HG03442 (cell line): ENCODE results near the gene PRAC2.

Experiments
- ATAC-seq: cut with Tn5 transposase; IDR thresholded peaks from one replicate; pipeline ENCODE4 v1.9.1; 2021; ENCODE audit warnings: mild to moderate bottlenecking, moderate library complexity; ENCODE audit not compliant: unreplicated experiment

The PRAC2 gene

DNA sequence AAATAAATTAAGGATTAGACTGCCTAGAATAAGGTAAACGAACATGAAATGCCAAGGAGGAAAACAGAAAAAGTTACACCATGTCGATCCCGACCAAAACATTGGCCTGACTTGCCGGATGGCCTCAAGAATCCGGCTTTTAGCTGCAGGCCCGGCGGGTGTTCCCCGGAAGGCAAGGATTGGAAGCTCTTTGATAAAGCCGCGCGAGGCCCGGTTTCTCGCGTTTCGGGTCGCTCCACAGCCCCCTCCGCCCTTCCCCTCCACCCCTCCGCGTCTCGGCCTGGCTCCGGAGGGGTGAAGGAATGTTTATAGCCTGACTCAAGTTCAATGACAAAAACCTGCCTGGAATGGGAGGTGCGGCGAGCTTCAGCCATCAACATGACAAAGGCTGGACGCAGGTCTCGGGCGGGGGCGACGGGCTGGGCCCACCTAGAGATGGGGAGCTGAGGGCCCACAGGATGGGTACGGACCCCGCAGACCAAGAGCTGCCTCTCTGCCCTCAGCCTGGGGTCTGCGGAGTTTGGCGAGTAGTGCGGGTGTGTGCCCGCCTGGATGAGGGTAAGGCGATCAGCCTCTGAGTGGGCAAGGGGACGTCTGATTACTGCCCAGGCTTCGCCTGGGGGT lies 3.2 kb upstream of the PRAC2 start:
- ATAC-seq = no peak

DNA sequence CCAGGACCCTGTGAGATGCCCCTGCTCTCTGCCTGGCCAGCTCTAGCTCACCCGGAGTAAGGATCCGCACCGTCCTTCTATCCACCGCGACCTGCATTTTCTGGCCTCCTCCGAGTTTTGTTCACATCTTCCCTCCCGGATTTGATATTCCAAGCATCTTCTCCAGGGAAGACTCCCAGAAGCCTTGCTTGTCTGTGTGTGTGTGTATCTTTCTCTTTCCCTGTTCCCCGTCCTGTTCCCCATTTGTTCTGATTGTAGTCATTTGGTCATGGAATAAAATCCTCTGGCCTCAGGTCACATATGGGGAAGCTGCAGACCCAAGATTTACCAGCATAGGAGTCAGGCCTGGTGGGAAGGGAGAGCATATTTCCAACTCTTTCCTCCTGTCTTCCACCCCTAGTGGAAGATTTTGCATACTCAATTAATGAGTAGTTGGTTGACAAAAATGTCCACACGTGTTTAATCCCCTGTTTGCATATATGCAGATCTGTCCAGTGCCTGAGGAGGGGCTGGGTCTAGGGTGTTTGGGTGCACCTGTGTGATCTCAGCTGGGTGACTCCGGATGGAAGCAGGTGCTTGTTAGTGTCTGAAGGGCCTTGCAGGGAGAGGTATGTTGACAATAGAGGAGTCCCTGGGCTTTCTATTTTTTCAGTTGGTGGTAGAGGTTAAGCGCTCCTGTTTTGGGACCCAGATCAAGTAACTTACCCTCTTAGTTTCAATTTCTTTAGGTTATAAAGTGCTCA lies 2.5 kb upstream of the PRAC2 start:
- ATAC-seq = no peak

DNA sequence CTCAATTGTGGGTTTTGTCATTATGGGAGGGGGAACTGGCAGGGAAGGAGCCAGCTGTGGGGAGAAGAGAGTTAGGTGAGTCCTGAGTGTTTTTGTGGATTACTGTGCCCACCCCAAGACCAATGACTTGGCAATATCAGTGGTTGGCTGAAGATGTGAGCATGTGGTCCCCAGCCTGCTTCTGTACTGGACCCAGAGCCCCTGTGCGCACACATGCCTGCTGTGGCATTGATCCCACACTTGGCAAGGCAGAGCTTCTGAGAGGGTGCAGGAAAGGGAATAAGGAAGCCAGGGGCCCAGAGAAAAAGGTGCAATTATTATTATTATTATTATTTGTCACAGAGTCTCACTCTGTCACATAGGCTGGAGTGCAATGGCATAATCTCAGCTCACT lies 2.0 kb upstream of the PRAC2 start:
- no peak for ATAC-seq

DNA sequence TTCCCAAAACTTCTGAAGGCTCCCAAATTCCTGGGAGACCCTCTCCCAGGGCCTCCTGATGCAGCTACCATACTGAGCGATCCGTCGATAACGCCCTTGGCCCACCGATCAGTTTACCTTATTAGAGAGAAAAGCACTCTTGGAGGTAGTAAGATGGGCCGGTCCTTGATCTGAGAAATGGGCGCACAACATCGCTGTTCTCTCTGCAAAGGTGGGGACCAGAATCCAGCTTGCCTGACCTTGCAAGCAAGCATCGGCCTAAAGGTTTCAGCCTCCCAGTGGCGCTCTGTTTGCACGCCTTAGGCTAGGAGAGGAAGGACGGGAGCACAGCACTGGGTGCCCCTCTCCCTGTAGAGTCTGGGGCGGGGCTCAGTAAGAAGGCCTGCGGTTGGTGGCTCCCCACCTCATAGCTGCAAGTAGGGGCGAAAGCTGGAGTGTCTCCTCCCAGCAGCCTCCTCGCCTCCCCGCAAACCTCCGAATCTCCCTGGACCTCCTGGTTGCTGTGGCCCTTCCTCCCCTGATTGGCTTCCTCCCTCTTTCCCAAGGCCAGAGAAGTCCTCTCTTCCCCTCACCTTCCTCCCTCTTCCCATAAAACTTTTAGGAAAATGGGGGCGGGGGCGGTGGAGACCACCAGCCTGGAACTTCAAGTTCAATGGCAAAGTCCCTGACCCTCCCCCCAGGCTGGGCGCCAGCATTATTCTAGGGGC lies 631 bp upstream of the PRAC2 start, which contains the start of gene PRAC1:
Gene PRAC1, minus strand, starts transcription at position 318 of the 707 bp plus-strand sequence. Its CDS starts 126 bp downstream, at position 192.
- ATAC-seq = no peak

- ATAC-seq = no peak
These were observed 652 bp downstream of the PRAC2 start for GRCh38 chr17:48723423-48724250.

GRCh38 chr17:48724251-48725003 lies 1.4 kb downstream of the PRAC2 start:
- no peak for ATAC-seq

DNA sequence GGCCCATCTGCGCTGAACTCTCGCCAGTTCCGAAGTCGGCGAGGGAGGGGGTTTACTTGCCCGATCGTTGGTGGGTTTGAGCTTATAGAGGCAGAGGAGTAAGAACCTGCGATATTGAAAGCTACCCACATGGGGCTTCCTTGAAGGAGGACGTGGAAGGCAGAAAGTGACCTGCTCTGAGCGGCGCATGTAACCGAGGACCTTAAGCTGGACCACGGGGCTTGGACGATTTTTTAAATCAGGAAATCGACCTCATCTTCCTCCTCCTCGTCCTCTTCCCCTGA lies 2.0 kb downstream of the PRAC2 start:
- no peak for ATAC-seq

DNA sequence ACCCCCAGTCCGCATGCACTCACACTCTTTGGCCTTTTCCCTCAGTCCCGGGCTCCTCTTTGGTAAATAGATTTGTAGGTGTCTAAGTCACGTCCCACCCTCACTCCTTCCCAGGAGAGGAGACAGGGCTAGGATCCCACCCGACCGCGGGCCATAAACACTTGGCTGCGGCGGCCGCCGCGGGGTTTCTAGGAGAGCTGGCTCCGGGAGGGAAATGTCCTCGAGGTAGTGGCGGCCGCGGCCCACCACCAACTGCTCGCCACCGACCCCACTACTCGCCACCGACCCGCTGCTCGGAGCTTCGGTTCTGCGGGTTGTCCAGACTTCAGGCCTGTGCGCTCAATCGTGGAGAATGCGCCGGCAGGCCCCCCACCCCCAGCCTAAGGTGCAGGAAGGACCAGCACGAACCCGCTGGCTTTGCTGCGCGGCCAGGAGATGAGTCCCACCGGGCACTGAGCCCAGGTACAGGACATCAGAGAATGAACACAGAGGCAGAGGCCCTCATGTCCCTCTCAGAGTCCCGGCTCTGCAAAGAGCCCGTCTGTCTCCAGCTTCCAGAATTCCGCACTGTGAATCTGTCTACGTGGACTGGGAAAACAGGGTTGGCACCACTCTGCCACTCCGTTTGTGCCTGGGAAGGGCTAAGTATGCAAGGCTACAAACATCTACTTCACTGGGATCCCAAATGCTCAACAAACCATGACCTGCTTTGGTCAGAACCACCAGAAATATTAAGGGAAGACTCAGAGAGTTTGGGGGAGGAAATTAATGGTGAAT lies 2.5 kb downstream of the PRAC2 start:
- no peak for ATAC-seq

DNA sequence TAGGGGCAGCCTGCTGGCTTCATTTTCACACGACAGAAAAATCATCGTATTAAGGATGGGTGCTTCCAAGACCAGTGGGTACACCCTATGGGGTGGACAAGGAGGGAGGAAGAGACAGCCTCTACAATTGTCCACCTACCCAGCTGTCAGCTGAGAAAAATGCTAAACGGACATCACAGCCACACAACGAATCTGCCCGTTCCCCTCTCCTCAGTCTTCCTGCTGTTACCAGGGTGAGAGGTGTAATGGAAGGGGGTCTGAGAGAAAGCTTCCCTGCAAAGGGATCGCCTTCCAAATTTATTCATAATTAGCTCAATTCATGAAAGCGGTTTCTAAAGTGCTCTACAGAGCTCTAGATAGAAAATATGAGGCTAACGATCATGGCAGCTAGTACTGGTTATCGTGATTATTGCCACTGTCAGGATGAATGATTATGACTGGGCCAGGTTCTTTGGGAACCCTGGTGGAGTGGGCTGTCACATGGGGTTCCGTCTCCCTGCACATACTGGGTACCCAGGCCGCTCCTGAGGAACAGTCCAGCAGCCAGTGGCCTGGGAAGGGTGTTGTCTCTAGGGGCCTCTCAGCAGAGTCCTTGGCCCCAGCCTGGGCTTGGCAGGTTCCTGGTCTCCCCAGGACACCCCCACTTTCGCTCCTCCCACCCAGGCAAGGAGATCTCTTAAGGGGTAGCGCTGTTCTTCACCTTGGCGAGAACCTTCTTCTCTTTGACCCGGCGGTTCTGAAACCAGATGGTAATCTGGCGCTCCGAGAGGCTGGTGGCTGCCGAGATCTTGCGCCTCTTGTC lies 3.3 kb downstream of the PRAC2 start:
- no peak for ATAC-seq

DNA sequence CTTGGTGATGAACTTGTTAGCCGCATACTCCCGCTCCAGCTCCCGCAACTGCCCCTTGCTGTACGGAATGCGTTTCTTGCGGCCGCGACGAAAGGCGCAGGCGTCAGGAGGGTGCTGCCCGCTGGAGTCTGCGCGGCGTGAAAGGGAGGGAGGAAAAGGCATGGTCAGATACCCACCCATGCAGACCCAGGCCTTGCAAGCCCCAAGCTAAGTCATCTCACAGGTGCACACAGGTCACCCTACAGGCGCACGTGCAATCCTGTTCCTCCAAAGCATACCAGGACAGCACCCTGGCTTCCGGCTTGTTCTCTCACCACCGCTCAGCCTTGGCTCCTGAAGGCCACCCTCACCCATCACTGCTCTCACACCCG lies 3.9 kb downstream of the PRAC2 start:
- ATAC-seq = no peak

- no peak for ATAC-seq
These were observed 4.6 kb downstream of the PRAC2 start for GRCh38 chr17:48727415-48728175.

DNA sequence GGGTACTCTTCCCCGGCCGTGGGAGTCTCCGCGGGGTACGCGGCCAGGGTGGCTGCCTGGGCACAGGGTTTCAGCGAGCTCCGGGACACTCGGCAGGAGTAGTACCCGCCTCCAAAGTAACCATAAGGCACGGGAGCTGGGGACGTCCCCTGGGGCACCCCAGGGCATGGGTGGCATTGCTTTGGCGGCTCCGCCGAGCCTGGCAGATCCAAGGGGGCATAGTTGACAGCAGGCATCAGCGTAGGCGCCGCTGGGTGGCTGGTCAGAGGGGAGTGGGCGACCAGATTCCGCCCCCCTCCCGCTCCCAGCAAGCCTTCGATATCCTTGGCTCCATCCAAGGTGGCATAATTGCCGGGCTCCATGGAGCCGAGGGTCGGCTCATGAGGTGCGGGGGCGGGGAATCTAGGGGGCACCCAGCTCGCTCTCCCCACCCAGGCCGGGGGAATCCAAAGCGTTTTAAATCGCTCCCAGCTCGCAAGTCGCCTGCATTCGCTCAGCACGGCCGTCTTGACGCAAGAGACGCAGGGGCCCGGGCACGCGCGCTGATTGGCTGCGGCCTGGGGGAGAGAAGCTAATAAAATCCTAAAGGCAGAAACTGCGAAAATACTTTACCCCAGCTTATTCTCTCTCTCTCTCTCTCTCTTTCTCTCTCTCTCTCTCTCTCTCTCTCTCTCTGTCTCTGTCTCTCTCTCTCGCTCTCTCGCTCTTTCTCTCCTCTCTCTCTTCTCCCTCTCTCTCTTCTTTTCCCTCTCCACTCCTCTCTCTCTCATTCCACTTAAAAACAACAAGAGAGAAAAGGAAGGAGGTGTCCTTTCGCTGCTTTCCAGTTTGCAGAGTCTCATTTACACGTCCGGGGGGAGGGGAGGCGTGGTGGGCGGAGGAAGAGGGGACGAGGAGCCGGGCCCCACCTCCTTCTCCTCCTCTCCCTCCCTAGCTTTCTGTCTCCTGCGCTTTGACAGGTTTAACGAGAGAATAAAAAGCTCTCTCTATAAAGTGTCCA lies 5.5 kb downstream of the PRAC2 start, which contains the start of gene HOXB13:
Gene HOXB13, minus strand, starts transcription at position 519 of the 1,000 bp plus-strand sequence. Its CDS starts 157 bp downstream, at position 362.
- ATAC-seq = no peak

- ATAC-seq = no peak
These were observed 6.6 kb downstream of the PRAC2 start for GRCh38 chr17:48729335-48730239.

DNA sequence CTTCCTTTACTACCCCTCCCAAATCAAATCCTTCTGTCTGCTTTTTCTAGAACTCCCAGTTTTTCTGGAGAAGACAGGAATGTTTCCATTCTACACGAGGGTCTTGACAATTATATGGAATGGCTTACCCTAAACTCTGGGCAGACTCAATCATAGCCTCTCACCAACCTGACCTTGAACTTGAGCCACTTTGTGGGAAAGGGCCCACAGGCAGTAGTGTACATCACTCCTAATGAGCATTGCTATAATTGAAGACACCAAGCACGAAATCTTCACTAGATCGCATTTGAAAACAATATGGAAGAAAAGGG lies 7.2 kb downstream of the PRAC2 start:
- no peak for ATAC-seq

DNA sequence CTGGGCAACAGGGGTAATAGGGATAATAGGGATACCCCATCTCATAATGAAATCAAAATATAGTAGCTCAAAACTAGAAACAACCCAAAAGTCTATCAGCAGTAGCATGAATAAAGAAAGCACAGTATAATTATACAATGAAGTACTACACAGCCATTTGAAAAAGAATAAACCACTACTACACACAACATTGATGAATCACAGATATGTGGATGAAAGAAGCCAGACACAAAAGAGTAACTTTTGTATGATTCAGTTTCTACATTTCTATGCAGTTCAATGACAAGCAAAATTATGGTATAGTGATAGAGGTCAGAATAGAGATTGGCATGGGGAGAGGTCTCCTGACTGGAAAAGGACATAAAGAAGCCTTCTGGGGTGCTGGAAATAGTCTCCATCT lies 8.4 kb downstream of the PRAC2 start:
- no peak for ATAC-seq
